ENCODE measurements around the gene RPS25.

GRCh38 chr11:118998822-118999221 is 19.3 kb downstream of the RPS25 start:
- no peak for TF ChIP-seq CTCF (IDR thresholded peaks at IDR 0.05; ENCODE audit: poor library complexity)
- no peak for TF ChIP-seq EZH2phosphoT487 (IDR thresholded peaks at IDR 0.05; ENCODE audit: low read depth, severe bottlenecking, unreplicated experiment)

All from hepatocyte (in vitro differentiated cells).